A549 treated with DMSO at 1 μM for 4 hours (cell line): ENCODE data around the gene KREMEN1. TPM values are rescaled to one million over a fixed set of nuclear protein-coding genes. Genes with fewer than 3 reads are reported as not detected.

Experiments
- total RNA-seq: library from RNA; stranded (reverse); fragments of 200-300 nt; extraction: Qiagen RNA extraction; gene quantifications from 5 replicates; pipeline ENCODE4 v1.2.3, GENCODE V29; 2022; ENCODE audit warnings: low read depth

The KREMEN1 gene
- total RNA-seq: 2.5 to 4.3 TPM (median 3.9 TPM) in 5 replicates

GRCh38 chr22:29072979-29073617 lies at the start of gene KREMEN1:
KREMEN1 (plus strand) TSS chr22:29073035; CDS start chr22:29073131, 96 bp downstream.

GRCh38 chr22:29061773-29062172 lies 11.1 kb upstream of the KREMEN1 start, which contains the start of gene C22orf31:
C22orf31 (minus strand) TSS chr22:29061831; CDS start chr22:29061792, 39 bp downstream.

GRCh38 chr22:29205594-29206371 lies 132.9 kb downstream of the KREMEN1 start, which contains the start of gene EMID1:
EMID1 (plus strand) TSS chr22:29205896; CDS start chr22:29206039, 143 bp downstream.

Other genes with a start within 250 kb of the KREMEN1 start
- gene ZNRF3, start 189.5 kb upstream of the KREMEN1 start, total RNA-seq: 5.6 to 6.9 TPM (median 6.3 TPM) in 5 replicates
- gene C22orf31, start 11.2 kb upstream of the KREMEN1 start, total RNA-seq: not detected in 5 replicates
- gene EMID1, start 132.9 kb downstream of the KREMEN1 start, total RNA-seq: 0.28 to 0.33 TPM (median 0.31 TPM) in 5 replicates
- 22.0 to 33.6 TPM (median 28.0 TPM) in 5 replicates for gene RHBDD3, start 194.9 kb downstream of the KREMEN1 start, total RNA-seq
- gene EWSR1, start 195.2 kb downstream of the KREMEN1 start, total RNA-seq: 206 to 258 TPM (median 228 TPM) in 5 replicates
- gene GAS2L1, start 233.6 kb downstream of the KREMEN1 start, total RNA-seq: 17.5 to 34.0 TPM (median 26.4 TPM) in 5 replicates
- 0.10 to 0.46 TPM (median 0.28 TPM) in 4 of 5 replicates, not detected in the other for gene RASL10A, start 242.7 kb downstream of the KREMEN1 start, total RNA-seq